ENCODE data around the gene FAM181A. TPM values are rescaled to one million over a fixed set of nuclear protein-coding genes. Genes with fewer than 3 reads are reported as not detected.

Gene FAM181A
- total and polyA plus RNA-seq, 2 experiments from 2014 or later, result not detected

DNA sequence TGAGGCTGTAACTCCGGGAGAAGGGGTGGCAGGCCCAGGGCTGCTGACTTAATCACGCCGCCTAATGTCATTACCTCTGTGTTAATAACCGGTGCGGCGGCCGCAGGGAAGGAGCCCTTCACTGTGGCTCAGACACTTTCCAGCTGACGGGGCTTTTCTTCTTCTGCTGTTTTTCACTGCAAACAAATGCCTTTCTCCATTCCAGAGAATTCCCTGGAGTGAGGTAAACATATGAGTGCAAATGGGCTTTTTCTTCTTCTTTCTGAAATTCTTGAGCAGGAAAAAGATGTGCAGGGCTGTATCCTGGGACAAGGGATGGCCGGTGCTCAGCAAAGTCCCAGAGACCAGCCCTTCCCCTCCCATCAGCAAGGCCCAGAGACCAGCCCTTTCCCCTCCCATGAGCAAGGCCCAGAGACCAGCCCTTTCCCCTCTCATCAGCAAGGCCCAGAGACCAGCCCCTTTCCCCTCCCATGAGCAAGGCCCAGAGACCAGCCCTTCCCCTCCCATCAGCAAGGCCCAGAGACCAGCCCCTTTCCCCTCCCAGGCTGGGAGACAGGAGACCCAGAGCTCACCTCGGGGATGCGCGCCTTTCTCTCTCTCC lies 33.4 kb upstream of the FAM181A start (continued):
- no peak for TF ChIP-seq STAT1 (IDR thresholded peaks at IDR 0.05; ENCODE audit: unreplicated experiment)
- no peak for TF ChIP-seq ZNF331 (CRISPR knock-in tag; IDR thresholded peaks at IDR 0.05; ENCODE audit: low read depth)
- no peak for TF ChIP-seq JUNB (IDR thresholded peaks at IDR 0.05; ENCODE audit: unreplicated experiment)
- no peak for TF ChIP-seq CREB1 (CRISPR knock-in tag; IDR thresholded peaks at IDR 0.05; ENCODE audit: low read depth)
- TF ChIP-seq, protein P1, sequence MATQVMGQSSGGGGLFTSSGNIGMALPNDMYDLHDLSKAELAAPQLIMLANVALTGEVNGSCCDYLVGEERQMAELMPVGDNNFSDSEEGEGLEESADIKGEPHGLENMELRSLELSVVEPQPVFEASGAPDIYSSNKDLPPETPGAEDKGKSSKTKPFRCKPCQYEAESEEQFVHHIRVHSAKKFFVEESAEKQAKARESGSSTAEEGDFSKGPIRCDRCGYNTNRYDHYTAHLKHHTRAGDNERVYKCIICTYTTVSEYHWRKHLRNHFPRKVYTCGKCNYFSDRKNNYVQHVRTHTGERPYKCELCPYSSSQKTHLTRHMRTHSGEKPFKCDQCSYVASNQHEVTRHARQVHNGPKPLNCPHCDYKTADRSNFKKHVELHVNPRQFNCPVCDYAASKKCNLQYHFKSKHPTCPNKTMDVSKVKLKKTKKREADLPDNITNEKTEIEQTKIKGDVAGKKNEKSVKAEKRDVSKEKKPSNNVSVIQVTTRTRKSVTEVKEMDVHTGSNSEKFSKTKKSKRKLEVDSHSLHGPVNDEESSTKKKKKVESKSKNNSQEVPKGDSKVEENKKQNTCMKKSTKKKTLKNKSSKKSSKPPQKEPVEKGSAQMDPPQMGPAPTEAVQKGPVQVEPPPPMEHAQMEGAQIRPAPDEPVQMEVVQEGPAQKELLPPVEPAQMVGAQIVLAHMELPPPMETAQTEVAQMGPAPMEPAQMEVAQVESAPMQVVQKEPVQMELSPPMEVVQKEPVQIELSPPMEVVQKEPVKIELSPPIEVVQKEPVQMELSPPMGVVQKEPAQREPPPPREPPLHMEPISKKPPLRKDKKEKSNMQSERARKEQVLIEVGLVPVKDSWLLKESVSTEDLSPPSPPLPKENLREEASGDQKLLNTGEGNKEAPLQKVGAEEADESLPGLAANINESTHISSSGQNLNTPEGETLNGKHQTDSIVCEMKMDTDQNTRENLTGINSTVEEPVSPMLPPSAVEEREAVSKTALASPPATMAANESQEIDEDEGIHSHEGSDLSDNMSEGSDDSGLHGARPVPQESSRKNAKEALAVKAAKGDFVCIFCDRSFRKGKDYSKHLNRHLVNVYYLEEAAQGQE (IDR thresholded peaks at IDR 0.05; ENCODE audit: unreplicated experiment), result no peak
- TF ChIP-seq EZH2phosphoT487 (IDR thresholded peaks at IDR 0.05; ENCODE audit: unreplicated experiment), result no peak

DNA sequence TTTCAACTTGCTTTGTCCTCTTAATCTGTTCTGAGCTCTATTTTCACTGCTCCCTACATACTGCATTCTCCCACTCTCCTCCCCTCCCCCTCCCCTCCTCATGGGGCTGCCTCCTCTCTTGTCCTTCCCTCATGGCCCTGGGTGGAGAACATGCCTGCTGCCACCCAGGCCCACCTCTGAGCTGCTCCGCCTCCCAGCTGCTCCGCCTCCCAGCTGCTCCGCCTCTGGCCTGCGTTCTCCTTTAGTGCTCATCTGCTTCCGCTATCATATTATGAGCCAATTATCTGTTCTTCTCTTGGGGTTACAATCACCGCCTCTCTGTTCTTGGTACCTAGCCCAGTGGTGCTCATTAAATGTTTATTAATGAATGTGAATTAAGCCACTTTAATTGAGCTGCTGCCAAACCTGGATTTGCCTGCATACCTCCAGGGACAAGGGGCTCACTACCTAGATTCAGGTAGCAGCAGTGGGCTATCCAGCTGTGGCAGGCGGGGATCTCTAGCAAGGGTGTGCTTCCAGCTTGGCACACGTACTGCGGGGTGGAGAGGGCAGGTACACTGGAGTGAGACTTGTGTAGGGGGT lies 32.0 kb upstream of the FAM181A start:
- H3K4me3 Mint-ChIP-seq, result peak overlapping the region; percentile 14; the same call in 2 of the 3 replicates
- no peak overlapping the region for H3K27ac Mint-ChIP-seq
- H4K20me1 ChIP-seq (replicated peaks; ENCODE audit: insufficient read depth), result no peaks in the 10 kb centered on the region
- peaks cover 39% of the 10 kb centered on the region for H3K4me1 Mint-ChIP-seq
- H3K79me2 ChIP-seq (replicated peaks; ENCODE audit: insufficient read depth), result no peaks in the 10 kb centered on the region
- no peaks in the 10 kb centered on the region; the same call in 1 of the 2 replicates for H3K36me3 ChIP-seq (ENCODE audit: insufficient read depth)
- no peak for TF ChIP-seq EZH2phosphoT487 (IDR thresholded peaks at IDR 0.05; ENCODE audit: unreplicated experiment)
- no peaks in the 10 kb centered on the region for H3K36me3 Mint-ChIP-seq (ENCODE audit: low read depth)
- H3K27ac ChIP-seq (ENCODE audit: low read depth), result no peak overlapping the region
- H3K4me3 ChIP-seq, result no peak overlapping the region
- peaks cover 20% of the 10 kb centered on the region for H3K4me1 ChIP-seq (ENCODE audit: insufficient read depth)
- H3K9me2 ChIP-seq (ENCODE audit: insufficient read depth), result no peaks in the 10 kb centered on the region
- no peaks in the 10 kb centered on the region for H3K27me3 ChIP-seq (ENCODE audit: insufficient read depth)
- peaks cover 14% of the 10 kb centered on the region for H3K27me3 Mint-ChIP-seq (ENCODE audit: insufficient read depth, low read depth, poor library complexity)
- no peaks in the 10 kb centered on the region; the same call in 2 of the 3 replicates for H3K9me3 Mint-ChIP-seq
- peak overlapping the region; percentile 33 for H2AFZ ChIP-seq
- no peaks in the 10 kb centered on the region for H3F3A ChIP-seq (replicated peaks; ENCODE audit: low read depth)
- ATAC-seq (peak; percentile 73), DNase-seq (ENCODE audit: low spot score) (peak; percentile 67)
- H3K4me2 ChIP-seq, result peak overlapping the region; percentile 44; the same call in 1 of the 2 replicates

DNA sequence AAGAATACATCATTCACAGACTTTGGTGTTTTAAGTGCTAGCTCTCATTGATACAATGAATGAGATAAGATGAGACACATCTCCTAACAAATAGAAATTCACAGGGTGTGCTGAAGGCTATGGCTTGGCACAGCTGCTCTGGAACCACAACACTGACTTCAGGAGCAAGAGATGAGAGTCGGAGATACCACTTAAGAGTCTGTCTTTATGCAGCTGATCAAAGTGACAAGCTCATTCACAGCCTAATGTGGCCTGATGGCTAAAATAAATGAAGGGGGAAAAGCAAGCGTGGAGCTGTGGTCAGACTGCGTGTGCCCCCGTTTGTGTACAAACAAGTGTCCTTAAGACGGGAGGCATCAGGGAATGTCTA lies 29.7 kb upstream of the FAM181A start:
- H3K27ac Mint-ChIP-seq, result no peak overlapping the region
- ATAC-seq (no peak), DNase-seq (ENCODE audit: low spot score) (no peak)
- Histone ChIP-seq H2AFZ (no peak overlapping the region), H3K9me2 (ENCODE audit: insufficient read depth) (no peaks in the 10 kb centered on the region), H4K20me1 (replicated peaks; ENCODE audit: insufficient read depth) (no peaks in the 10 kb centered on the region), H3K4me2 (no peak overlapping the region), H3K79me2 (replicated peaks; ENCODE audit: insufficient read depth) (no peaks in the 10 kb centered on the region), H3F3A (replicated peaks; ENCODE audit: low read depth) (no peaks in the 10 kb centered on the region), H3K27me3 (ENCODE audit: insufficient read depth) (no peaks in the 10 kb centered on the region), H3K4me3 (no peak overlapping the region), H3K36me3 (ENCODE audit: insufficient read depth) (no peaks in the 10 kb centered on the region), H3K4me1 (ENCODE audit: insufficient read depth) (peaks cover 20% of the 10 kb centered on the region), H3K27ac (ENCODE audit: low read depth) (no peak overlapping the region)
- H3K4me3 Mint-ChIP-seq, result no peak overlapping the region
- H3K9me3 Mint-ChIP-seq, result no peaks in the 10 kb centered on the region; the same call in 1 of the 3 replicates
- peaks cover 13% of the 10 kb centered on the region for H3K27me3 Mint-ChIP-seq (ENCODE audit: insufficient read depth, low read depth, poor library complexity)
- no peaks in the 10 kb centered on the region for H3K36me3 Mint-ChIP-seq (ENCODE audit: low read depth)
- H3K4me1 Mint-ChIP-seq, result peaks cover 29% of the 10 kb centered on the region
- TF ChIP-seq, protein P2, sequence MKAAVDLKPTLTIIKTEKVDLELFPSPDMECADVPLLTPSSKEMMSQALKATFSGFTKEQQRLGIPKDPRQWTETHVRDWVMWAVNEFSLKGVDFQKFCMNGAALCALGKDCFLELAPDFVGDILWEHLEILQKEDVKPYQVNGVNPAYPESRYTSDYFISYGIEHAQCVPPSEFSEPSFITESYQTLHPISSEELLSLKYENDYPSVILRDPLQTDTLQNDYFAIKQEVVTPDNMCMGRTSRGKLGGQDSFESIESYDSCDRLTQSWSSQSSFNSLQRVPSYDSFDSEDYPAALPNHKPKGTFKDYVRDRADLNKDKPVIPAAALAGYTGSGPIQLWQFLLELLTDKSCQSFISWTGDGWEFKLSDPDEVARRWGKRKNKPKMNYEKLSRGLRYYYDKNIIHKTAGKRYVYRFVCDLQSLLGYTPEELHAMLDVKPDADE (IDR thresholded peaks at IDR 0.05), result no peak
- TF ChIP-seq, protein P3, sequence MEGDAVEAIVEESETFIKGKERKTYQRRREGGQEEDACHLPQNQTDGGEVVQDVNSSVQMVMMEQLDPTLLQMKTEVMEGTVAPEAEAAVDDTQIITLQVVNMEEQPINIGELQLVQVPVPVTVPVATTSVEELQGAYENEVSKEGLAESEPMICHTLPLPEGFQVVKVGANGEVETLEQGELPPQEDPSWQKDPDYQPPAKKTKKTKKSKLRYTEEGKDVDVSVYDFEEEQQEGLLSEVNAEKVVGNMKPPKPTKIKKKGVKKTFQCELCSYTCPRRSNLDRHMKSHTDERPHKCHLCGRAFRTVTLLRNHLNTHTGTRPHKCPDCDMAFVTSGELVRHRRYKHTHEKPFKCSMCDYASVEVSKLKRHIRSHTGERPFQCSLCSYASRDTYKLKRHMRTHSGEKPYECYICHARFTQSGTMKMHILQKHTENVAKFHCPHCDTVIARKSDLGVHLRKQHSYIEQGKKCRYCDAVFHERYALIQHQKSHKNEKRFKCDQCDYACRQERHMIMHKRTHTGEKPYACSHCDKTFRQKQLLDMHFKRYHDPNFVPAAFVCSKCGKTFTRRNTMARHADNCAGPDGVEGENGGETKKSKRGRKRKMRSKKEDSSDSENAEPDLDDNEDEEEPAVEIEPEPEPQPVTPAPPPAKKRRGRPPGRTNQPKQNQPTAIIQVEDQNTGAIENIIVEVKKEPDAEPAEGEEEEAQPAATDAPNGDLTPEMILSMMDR (conservative IDR thresholded peaks at IDR 0.05; ENCODE audit: low read depth in 2 of 2), result no peak
- no peak for TF ChIP-seq CREB1 (CRISPR knock-in tag; IDR thresholded peaks at IDR 0.05; ENCODE audit: low read depth)
- no peak for TF ChIP-seq JUNB (IDR thresholded peaks at IDR 0.05; ENCODE audit: unreplicated experiment)
